HTERT RPE-1 (cell line): Measurements from ENCODE around the gene PZP.

ENCODE experiments used
- in situ Hi-C: fragments of 300-500 bp; cut with MboI; formaldehyde crosslinking; loops from 4 replicates; pipeline ENCODE4 v1.14.3; 2020; ENCODE audit warnings: low sequenced_read_pairs

PZP gene

GRCh38 chr12:9127936-9128663 lies 80.1 kb downstream of the PZP start:
- in situ Hi-C loops, result no loop called here

- in situ Hi-C loops, result no loop called here
These were observed 80.7 kb downstream of the PZP start for GRCh38 chr12:9127484-9127883.

- in situ Hi-C loops, result no loop called here
These were observed 83.7 kb downstream of the PZP start for GRCh38 chr12:9124383-9125031.

- in situ Hi-C loops, result no loop called here
These were observed 84.3 kb downstream of the PZP start for GRCh38 chr12:9123781-9124382.

- in situ Hi-C loops, result no loop called here
These were observed 86.0 kb downstream of the PZP start for GRCh38 chr12:9122091-9122609.

GRCh38 chr12:9120487-9121184 lies 87.6 kb downstream of the PZP start:
- in situ Hi-C loops, result no loop called here

- in situ Hi-C loops, result no loop called here
These were observed 90.0 kb downstream of the PZP start for GRCh38 chr12:9118158-9118557.

GRCh38 chr12:9115731-9116559 lies 92.2 kb downstream of the PZP start, which contains the start of gene A2M:
A2M (minus strand) TSS chr12:9115919; CDS start chr12:9115849, 70 bp downstream.
- in situ Hi-C loops, result no loop called here

GRCh38 chr12:9114946-9115345 lies 93.2 kb downstream of the PZP start:
- in situ Hi-C loops, result no loop called here

- in situ Hi-C loops, result no loop called here
These were observed 94.2 kb downstream of the PZP start for GRCh38 chr12:9113987-9114309.

GRCh38 chr12:9113296-9113986 lies 94.8 kb downstream of the PZP start:
- in situ Hi-C loops, result no loop called here

GRCh38 chr12:9112076-9112853 lies 95.9 kb downstream of the PZP start:
- in situ Hi-C loops, result no loop called here

GRCh38 chr12:9111525-9111924 lies 96.7 kb downstream of the PZP start:
- in situ Hi-C loops, result no loop called here

GRCh38 chr12:9109737-9110491 lies 98.3 kb downstream of the PZP start:
- in situ Hi-C loops, result no loop called here

GRCh38 chr12:9109213-9109522 lies 99.0 kb downstream of the PZP start:
- in situ Hi-C loops, result no loop called here

GRCh38 chr12:9108504-9109212 lies 99.5 kb downstream of the PZP start:
- in situ Hi-C loops, result no loop called here

GRCh38 chr12:9107542-9107873 lies 100.7 kb downstream of the PZP start:
- in situ Hi-C loops, result no loop called here
